GM23338 (cell line): Measurements from ENCODE around the gene PGBD5. TPM values are rescaled to one million over a fixed set of nuclear protein-coding genes. Genes with fewer than 3 reads are reported as not detected.

Source experiments
- ATAC-seq: fragments of 200-7000 bp; cut with Tn5 transposase; 3 replicates; pipeline ENCODE4 v1.9.1; 2020
- DNase-seq: peaks from one replicate; pipeline ENCODE4 v3.0.0-alpha.2; 2015; ENCODE audit warnings: low spot score
- H2AFZ ChIP-seq: fragments of 200-600 bp; sonication (generic); 2 replicates; pipeline ENCODE4 v1.8.0; 2016; ENCODE audit warnings: antibody characterized with exemption, mild to moderate bottlenecking, moderate library complexity
- H3F3A ChIP-seq: fragments of 200-600 bp; sonication (generic); replicated peaks from 2 replicates; pipeline ENCODE4 v1.8.0; 2017; ENCODE audit warnings: antibody characterized with exemption, mixed run types, low read depth
- H3K27ac ChIP-seq: fragments of 200-600 bp; sonication (generic); 2 replicates; pipeline ENCODE4 v1.6.1; 2016; ENCODE audit warnings: low read depth
- H3K27me3 ChIP-seq: fragments of 200-600 bp; sonication (generic); 2 replicates; pipeline ENCODE4 v1.8.0; 2016; ENCODE audit warnings: mild to moderate bottlenecking, mixed run types, moderate library complexity; ENCODE audit not compliant: insufficient read depth
- H3K36me3 ChIP-seq: fragments of 200-600 bp; sonication (generic); 2 replicates; pipeline ENCODE4 v1.8.0; 2016; ENCODE audit warnings: mild to moderate bottlenecking; ENCODE audit not compliant: insufficient read depth
- H3K4me1 ChIP-seq: fragments of 200-600 bp; sonication (generic); 2 replicates; pipeline ENCODE4 v1.8.0; 2016; ENCODE audit warnings: mild to moderate bottlenecking, moderate library complexity; ENCODE audit not compliant: insufficient read depth
- H3K4me2 ChIP-seq: fragments of 200-600 bp; sonication (generic); 2 replicates; pipeline ENCODE4 v1.7.1; 2017; ENCODE audit warnings: mixed run types
- H3K4me3 ChIP-seq: fragments of 200-600 bp; sonication (generic); 2 replicates; pipeline ENCODE4 v1.6.1; 2016; ENCODE audit warnings: mixed run types
- H3K79me2 ChIP-seq: fragments of 200-600 bp; sonication (generic); replicated peaks from 2 replicates; pipeline ENCODE4 v1.8.0; 2017; ENCODE audit warnings: mild to moderate bottlenecking; ENCODE audit not compliant: insufficient read depth
- H3K9me2 ChIP-seq: fragments of 200-600 bp; sonication (generic); 2 replicates; pipeline ENCODE4 v1.8.0; 2017; ENCODE audit not compliant: insufficient read depth
- H4K20me1 ChIP-seq: fragments of 200-600 bp; sonication (generic); replicated peaks from 2 replicates; pipeline ENCODE4 v1.8.0; 2017; ENCODE audit warnings: mild to moderate bottlenecking; ENCODE audit not compliant: insufficient read depth
- H3K27ac Mint-ChIP-seq: 2 replicates; pipeline ENCODE4 v1.8.0; 2020; ENCODE audit warnings: inconsistent platforms, mild to moderate bottlenecking, moderate library complexity, mixed read lengths
- H3K27me3 Mint-ChIP-seq: 3 replicates; pipeline ENCODE4 v1.8.0; 2022; ENCODE audit warnings: low read depth, mild to moderate bottlenecking, moderate library complexity, mixed read lengths, inconsistent platforms; ENCODE audit not compliant: insufficient read depth, poor library complexity
- H3K36me3 Mint-ChIP-seq: 3 replicates; pipeline ENCODE4 v1.8.0; 2021; ENCODE audit warnings: low read depth, mild to moderate bottlenecking, inconsistent platforms, moderate library complexity, mixed read lengths
- H3K4me1 Mint-ChIP-seq: 3 replicates; pipeline ENCODE4 v1.8.0; 2020; ENCODE audit warnings: mild to moderate bottlenecking, inconsistent platforms, mixed read lengths
- H3K4me3 Mint-ChIP-seq: 3 replicates; pipeline ENCODE4 v1.8.0; 2021; ENCODE audit warnings: moderate library complexity, mild to moderate bottlenecking, inconsistent platforms, mixed read lengths
- H3K9me3 Mint-ChIP-seq: 3 replicates; pipeline ENCODE4 v1.8.0; 2020; ENCODE audit warnings: moderate library complexity, mild to moderate bottlenecking, inconsistent platforms, mixed read lengths
- CREB1 ChIP-seq: fragments of 250-450 bp; sonication (Bioruptor Pico); IDR thresholded peaks from 2 replicates; pipeline ENCODE4 v1.5.0; 2020; ENCODE audit warnings: low read depth, mild to moderate bottlenecking, moderate library complexity
- EZH2 ChIP-seq: fragments of 200-600 bp; sonication (generic); IDR thresholded peaks from one replicate; pipeline ENCODE4 v1.8.0; 2017; ENCODE audit warnings: antibody characterized with exemption, mild to moderate bottlenecking, low read depth; ENCODE audit not compliant: unreplicated experiment
- EZH2phosphoT487 ChIP-seq: fragments of 200-600 bp; sonication (generic); IDR thresholded peaks from one replicate; pipeline ENCODE4 v1.8.1; 2018; ENCODE audit warnings: antibody characterized with exemption; ENCODE audit not compliant: unreplicated experiment
- JUNB ChIP-seq: IDR thresholded peaks from one replicate; pipeline ENCODE4 v1.6.1; 2016; ENCODE audit warnings: antibody characterized with exemption; ENCODE audit not compliant: unreplicated experiment
- NANOG ChIP-seq: IDR thresholded peaks from 2 replicates; pipeline ENCODE4 v1.6.1; 2016; ENCODE audit warnings: antibody characterized with exemption, borderline replicate concordance
- POLR2AphosphoS5 ChIP-seq: IDR thresholded peaks from 2 replicates; pipeline ENCODE4 v1.6.1; 2016; ENCODE audit warnings: antibody characterized with exemption, low read depth
- STAT1 ChIP-seq: IDR thresholded peaks from one replicate; pipeline ENCODE4 v1.6.1; 2016; ENCODE audit warnings: antibody characterized with exemption; ENCODE audit not compliant: unreplicated experiment
- ZNF114 ChIP-seq: fragments of 250-450 bp; sonication (Bioruptor Pico); IDR thresholded peaks from 2 replicates; pipeline ENCODE4 v1.5.0; 2020; ENCODE audit warnings: mild to moderate bottlenecking, moderate library complexity
- ZNF331 ChIP-seq: fragments of 250-450 bp; sonication (Bioruptor Pico); IDR thresholded peaks from 2 replicates; pipeline ENCODE4 v1.5.0; 2020; ENCODE audit warnings: low read depth, mild to moderate bottlenecking, moderate library complexity
- polyA plus RNA-seq: library from polyadenylated mRNA; unstranded; fragments of >200 nt; fragmentation: Nextera tagmentation; extraction: Ambion mirVana; gene quantifications from 2 replicates; pipeline ENCODE4 v1.2.1, GENCODE V29; 2016
- total RNA-seq: library from RNA; depleted of rRNA; stranded (reverse); fragments of >200 nt; shearing (Covaris generic); gene quantifications from 2 replicates; pipeline ENCODE4 v1.2.3, GENCODE V29; 2014
- TF ChIP-seq, protein P1 (sequence below), 2 experiments: fragments of 200-600 bp in 1 of 2; sonication (generic) in 1 of 2; conservative IDR thresholded peaks; 2 replicates each; pipeline versions ENCODE4 v1.5.1 to v1.6.1; 2016 to 2017; ENCODE audit warnings: antibody characterized with exemption in 2 of 2, low read depth in 2 of 2, mild to moderate bottlenecking in 2 of 2, moderate library complexity in 1 of 2
- TF ChIP-seq, protein P2 (sequence below): IDR thresholded peaks from one replicate; pipeline ENCODE4 v1.6.1; 2018; ENCODE audit warnings: antibody characterized with exemption; ENCODE audit not compliant: unreplicated experiment
- TF ChIP-seq, protein P3 (sequence below): fragments of 250-450 bp; sonication (Bioruptor Pico); IDR thresholded peaks from 2 replicates; pipeline ENCODE4 v1.5.0; 2020; ENCODE audit warnings: mild to moderate bottlenecking, moderate library complexity
- TF ChIP-seq, protein P4 (sequence below): IDR thresholded peaks from 2 replicates; pipeline ENCODE4 v1.6.1; 2016; ENCODE audit warnings: antibody characterized with exemption

The PGBD5 gene
- total and polyA plus RNA-seq, 2 experiments from 2014 or later, result 3.4 to 16.6 TPM

DNA sequence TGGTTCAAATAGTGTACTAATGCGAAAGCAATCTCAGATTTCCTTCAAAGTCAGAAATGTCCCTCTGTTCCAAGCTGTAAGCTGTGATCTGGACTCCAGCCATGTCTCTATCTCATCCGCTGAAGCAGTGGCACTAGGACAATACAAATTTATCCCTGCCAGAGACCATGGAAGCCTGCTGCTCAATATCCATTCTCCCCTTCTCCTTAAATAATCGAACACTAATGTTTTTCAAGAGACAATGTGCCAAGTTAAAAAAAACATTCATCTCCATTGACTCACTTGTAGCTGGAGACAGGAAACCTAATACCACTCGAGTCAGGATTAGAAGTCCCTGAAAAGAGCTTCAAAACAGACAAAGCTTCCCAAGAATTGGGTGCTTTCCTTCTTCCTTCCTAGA, 38.5 kb upstream of the PGBD5 start:
- Histone ChIP-seq H3K27ac (no peak overlapping the region), H3K27me3 (no peaks in the 10 kb centered on the region), H3F3A (no peaks in the 10 kb centered on the region), H3K4me3 (no peak overlapping the region), H3K36me3 (no peaks in the 10 kb centered on the region), H3K4me2 (no peak overlapping the region), H3K9me2 (peaks cover 5% of the 10 kb centered on the region; the same call in 1 of the 2 replicates), H2AFZ (peak overlapping the region; percentile 35), H3K79me2 (no peaks in the 10 kb centered on the region), H3K4me1 (no peaks in the 10 kb centered on the region), H4K20me1 (no peaks in the 10 kb centered on the region)
- peaks cover 18% of the 10 kb centered on the region for H3K9me3 Mint-ChIP-seq
- ATAC-seq, result no peak
- no peak overlapping the region for H3K27ac Mint-ChIP-seq
- H3K27me3 Mint-ChIP-seq, result peaks cover 2% of the 10 kb centered on the region
- DNase-seq, result no peak
- no peak overlapping the region for H3K4me3 Mint-ChIP-seq
- TF ChIP-seq POLR2AphosphoS5 (no peak), EZH2phosphoT487 (no peak), CREB1 (CRISPR knock-in tag) (no peak), JUNB (no peak), STAT1 (no peak), NANOG (no peak), EZH2 (no peak), ZNF331 (CRISPR knock-in tag) (no peak), ZNF114 (CRISPR knock-in tag) (no peak)
- TF ChIP-seq, protein P1, sequence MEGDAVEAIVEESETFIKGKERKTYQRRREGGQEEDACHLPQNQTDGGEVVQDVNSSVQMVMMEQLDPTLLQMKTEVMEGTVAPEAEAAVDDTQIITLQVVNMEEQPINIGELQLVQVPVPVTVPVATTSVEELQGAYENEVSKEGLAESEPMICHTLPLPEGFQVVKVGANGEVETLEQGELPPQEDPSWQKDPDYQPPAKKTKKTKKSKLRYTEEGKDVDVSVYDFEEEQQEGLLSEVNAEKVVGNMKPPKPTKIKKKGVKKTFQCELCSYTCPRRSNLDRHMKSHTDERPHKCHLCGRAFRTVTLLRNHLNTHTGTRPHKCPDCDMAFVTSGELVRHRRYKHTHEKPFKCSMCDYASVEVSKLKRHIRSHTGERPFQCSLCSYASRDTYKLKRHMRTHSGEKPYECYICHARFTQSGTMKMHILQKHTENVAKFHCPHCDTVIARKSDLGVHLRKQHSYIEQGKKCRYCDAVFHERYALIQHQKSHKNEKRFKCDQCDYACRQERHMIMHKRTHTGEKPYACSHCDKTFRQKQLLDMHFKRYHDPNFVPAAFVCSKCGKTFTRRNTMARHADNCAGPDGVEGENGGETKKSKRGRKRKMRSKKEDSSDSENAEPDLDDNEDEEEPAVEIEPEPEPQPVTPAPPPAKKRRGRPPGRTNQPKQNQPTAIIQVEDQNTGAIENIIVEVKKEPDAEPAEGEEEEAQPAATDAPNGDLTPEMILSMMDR (conservative IDR thresholded peaks at IDR 0.05; ENCODE audit: low read depth in 2 of 2), result no peak
- TF ChIP-seq, protein P2, sequence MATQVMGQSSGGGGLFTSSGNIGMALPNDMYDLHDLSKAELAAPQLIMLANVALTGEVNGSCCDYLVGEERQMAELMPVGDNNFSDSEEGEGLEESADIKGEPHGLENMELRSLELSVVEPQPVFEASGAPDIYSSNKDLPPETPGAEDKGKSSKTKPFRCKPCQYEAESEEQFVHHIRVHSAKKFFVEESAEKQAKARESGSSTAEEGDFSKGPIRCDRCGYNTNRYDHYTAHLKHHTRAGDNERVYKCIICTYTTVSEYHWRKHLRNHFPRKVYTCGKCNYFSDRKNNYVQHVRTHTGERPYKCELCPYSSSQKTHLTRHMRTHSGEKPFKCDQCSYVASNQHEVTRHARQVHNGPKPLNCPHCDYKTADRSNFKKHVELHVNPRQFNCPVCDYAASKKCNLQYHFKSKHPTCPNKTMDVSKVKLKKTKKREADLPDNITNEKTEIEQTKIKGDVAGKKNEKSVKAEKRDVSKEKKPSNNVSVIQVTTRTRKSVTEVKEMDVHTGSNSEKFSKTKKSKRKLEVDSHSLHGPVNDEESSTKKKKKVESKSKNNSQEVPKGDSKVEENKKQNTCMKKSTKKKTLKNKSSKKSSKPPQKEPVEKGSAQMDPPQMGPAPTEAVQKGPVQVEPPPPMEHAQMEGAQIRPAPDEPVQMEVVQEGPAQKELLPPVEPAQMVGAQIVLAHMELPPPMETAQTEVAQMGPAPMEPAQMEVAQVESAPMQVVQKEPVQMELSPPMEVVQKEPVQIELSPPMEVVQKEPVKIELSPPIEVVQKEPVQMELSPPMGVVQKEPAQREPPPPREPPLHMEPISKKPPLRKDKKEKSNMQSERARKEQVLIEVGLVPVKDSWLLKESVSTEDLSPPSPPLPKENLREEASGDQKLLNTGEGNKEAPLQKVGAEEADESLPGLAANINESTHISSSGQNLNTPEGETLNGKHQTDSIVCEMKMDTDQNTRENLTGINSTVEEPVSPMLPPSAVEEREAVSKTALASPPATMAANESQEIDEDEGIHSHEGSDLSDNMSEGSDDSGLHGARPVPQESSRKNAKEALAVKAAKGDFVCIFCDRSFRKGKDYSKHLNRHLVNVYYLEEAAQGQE, result no peak
- TF ChIP-seq, protein P3, sequence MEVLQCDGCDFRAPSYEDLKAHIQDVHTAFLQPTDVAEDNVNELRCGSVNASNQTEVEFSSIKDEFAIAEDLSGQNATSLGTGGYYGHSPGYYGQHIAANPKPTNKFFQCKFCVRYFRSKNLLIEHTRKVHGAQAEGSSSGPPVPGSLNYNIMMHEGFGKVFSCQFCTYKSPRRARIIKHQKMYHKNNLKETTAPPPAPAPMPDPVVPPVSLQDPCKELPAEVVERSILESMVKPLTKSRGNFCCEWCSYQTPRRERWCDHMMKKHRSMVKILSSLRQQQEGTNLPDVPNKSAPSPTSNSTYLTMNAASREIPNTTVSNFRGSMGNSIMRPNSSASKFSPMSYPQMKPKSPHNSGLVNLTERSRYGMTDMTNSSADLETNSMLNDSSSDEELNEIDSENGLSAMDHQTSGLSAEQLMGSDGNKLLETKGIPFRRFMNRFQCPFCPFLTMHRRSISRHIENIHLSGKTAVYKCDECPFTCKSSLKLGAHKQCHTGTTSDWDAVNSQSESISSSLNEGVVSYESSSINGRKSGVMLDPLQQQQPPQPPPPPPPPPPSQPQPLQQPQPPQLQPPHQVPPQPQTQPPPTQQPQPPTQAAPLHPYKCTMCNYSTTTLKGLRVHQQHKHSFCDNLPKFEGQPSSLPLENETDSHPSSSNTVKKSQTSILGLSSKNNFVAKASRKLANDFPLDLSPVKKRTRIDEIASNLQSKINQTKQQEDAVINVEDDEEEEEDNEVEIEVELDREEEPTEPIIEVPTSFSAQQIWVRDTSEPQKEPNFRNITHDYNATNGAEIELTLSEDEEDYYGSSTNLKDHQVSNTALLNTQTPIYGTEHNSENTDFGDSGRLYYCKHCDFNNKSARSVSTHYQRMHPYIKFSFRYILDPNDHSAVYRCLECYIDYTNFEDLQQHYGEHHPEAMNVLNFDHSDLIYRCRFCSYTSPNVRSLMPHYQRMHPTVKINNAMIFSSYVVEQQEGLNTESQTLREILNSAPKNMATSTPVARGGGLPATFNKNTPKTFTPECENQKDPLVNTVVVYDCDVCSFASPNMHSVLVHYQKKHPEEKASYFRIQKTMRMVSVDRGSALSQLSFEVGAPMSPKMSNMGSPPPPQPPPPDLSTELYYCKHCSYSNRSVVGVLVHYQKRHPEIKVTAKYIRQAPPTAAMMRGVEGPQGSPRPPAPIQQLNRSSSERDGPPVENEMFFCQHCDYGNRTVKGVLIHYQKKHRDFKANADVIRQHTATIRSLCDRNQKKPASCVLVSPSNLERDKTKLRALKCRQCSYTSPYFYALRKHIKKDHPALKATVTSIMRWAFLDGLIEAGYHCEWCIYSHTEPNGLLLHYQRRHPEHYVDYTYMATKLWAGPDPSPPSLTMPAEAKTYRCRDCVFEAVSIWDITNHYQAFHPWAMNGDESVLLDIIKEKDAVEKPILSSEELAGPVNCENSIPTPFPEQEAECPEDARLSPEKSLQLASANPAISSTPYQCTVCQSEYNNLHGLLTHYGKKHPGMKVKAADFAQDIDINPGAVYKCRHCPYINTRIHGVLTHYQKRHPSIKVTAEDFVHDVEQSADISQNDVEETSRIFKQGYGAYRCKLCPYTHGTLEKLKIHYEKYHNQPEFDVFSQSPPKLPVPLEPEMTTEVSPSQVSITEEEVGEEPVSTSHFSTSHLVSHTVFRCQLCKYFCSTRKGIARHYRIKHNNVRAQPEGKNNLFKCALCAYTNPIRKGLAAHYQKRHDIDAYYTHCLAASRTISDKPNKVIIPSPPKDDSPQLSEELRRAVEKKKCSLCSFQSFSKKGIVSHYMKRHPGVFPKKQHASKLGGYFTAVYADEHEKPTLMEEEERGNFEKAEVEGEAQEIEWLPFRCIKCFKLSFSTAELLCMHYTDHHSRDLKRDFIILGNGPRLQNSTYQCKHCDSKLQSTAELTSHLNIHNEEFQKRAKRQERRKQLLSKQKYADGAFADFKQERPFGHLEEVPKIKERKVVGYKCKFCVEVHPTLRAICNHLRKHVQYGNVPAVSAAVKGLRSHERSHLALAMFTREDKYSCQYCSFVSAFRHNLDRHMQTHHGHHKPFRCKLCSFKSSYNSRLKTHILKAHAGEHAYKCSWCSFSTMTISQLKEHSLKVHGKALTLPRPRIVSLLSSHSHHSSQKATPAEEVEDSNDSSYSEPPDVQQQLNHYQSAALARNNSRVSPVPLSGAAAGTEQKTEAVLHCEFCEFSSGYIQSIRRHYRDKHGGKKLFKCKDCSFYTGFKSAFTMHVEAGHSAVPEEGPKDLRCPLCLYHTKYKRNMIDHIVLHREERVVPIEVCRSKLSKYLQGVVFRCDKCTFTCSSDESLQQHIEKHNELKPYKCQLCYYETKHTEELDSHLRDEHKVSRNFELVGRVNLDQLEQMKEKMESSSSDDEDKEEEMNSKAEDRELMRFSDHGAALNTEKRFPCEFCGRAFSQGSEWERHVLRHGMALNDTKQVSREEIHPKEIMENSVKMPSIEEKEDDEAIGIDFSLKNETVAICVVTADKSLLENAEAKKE (CRISPR knock-in tag), result no peak
- TF ChIP-seq, protein P4, sequence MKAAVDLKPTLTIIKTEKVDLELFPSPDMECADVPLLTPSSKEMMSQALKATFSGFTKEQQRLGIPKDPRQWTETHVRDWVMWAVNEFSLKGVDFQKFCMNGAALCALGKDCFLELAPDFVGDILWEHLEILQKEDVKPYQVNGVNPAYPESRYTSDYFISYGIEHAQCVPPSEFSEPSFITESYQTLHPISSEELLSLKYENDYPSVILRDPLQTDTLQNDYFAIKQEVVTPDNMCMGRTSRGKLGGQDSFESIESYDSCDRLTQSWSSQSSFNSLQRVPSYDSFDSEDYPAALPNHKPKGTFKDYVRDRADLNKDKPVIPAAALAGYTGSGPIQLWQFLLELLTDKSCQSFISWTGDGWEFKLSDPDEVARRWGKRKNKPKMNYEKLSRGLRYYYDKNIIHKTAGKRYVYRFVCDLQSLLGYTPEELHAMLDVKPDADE, result no peak
- H3K4me1 Mint-ChIP-seq, result no peaks in the 10 kb centered on the region
- peaks cover 15% of the 10 kb centered on the region; the same call in 2 of the 3 replicates for H3K36me3 Mint-ChIP-seq
